Measurements from ENCODE around the gene RPL22L1. TPM values are rescaled to one million over a fixed set of nuclear protein-coding genes. Genes with fewer than 3 reads are reported as not detected.

RPL22L1 gene
- polyA plus RNA-seq, 1 of the 3 experiments (the other 2 are of a cell fraction) = 80.9 TPM

DNA sequence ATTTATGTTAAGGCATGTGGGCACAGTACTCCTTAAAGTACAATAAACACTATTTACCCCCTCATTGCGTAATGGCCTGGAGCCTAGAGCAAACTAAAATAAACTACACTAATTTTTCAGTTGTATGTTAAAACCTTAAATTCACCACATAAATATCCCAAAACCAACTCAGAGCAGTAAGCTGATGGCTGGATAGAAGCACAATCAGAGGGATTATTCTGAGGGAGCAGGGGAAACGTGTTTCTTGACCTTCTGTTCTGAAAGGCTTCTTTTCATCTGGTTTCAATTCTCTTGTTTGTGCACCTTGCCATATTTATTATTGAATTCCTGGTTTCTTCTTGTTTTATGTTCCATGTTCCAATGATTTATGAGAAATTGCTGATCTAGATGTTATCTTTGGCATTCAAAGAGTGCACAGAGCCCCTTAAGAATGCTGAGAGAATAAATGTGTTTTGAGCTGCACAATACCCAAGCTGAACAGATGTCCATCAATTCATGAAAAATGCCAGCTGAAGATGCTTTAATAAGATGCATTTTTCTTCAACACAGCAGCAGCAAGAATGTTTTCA, 29.6 kb downstream of the RPL22L1 start (continued):
- TF ChIP-seq EZH2phosphoT487 (IDR thresholded peaks at IDR 0.05; ENCODE audit: borderline replicate concordance, low read depth) (no peak), NFIC (IDR thresholded peaks at IDR 0.05; ENCODE audit: borderline replicate concordance) (peak; percentile 36; the same call in 1 of the 2 replicates), MEF2A (IDR thresholded peaks at IDR 0.05; ENCODE audit: borderline replicate concordance, low read depth) (no peak), SIN3A (IDR thresholded peaks at IDR 0.05; ENCODE audit: borderline replicate concordance, low read depth, low read length) (no peak), EP300 (IDR thresholded peaks at IDR 0.05; ENCODE audit: borderline replicate concordance in 1 of 2, low read depth in 1 of 2, low read length in 1 of 2) (peak; percentile 26 to 58; a peak in 3 of 4 replicates), FOXM1 (IDR thresholded peaks at IDR 0.05; ENCODE audit: low read depth) (0 out of 2 replicates have a peak, but pooled peaks have one; percentile 14), TCF12 (IDR thresholded peaks at IDR 0.05) (peak; percentile 88), JUND (IDR thresholded peaks at IDR 0.05) (peak; percentile 23; the same call in 1 of the 2 replicates)

- POLR2A ChIA-PET = no interaction called here
These were observed 30.4 kb downstream of the RPL22L1 start for GRCh38 chr3:170839518-170840100.

More at GRCh38 chr3:170839518-170840100, 30.4 kb downstream of the RPL22L1 start:
- H3K27ac ChIP-seq (ENCODE audit: low read depth in 2 of 2, low read length in 1 of 2) = no peak overlapping the region; a peak in 1 of 4 replicates
- no peaks in the 10 kb centered on the region for H3K9me3 ChIP-seq
- H3K79me2 ChIP-seq (ENCODE audit: insufficient read depth) = no peaks in the 10 kb centered on the region
- H2AFZ ChIP-seq (ENCODE audit: low read depth) = no peak overlapping the region
- no peak for DNase-seq
- H3K9me2 ChIP-seq = no peaks in the 10 kb centered on the region
- H3K27me3 ChIP-seq (ENCODE audit: insufficient read depth) = no peaks in the 10 kb centered on the region
- peaks cover 3% of the 10 kb centered on the region for H3F3A ChIP-seq (replicated peaks; ENCODE audit: insufficient read depth)
- H3K36me3 ChIP-seq (replicated peaks in 1 of 2; ENCODE audit: control insufficient read depth in 1 of 2, insufficient read depth in 2 of 2, low read length in 1 of 2) = no peaks in the 10 kb centered on the region
- CTCF ChIA-PET = interaction anchor here (0.9 to 4.2 kb wide), 3 partner anchors 9 to 426 kb away, joined by 3 to 25 read pairs (median 4); no protein-coding TSS in a partner anchor
- no peak overlapping the region for H3K4me2 ChIP-seq
- no peaks in the 10 kb centered on the region for H4K20me1 ChIP-seq (ENCODE audit: insufficient read depth)
- H3K4me3 ChIP-seq (ENCODE audit: low read depth in 2 of 2, low read length in 1 of 2) = no peak overlapping the region
- peaks cover 0 to 3% of the 10 kb centered on the region in 2 experiments; a peak in 2 of 4 replicates for H3K4me1 ChIP-seq (ENCODE audit: control insufficient read depth in 1 of 2, insufficient read depth in 2 of 2, low read depth in 1 of 2, low read length in 1 of 2)
- H3K9ac ChIP-seq = no peak overlapping the region
- TF ChIP-seq, protein P1, sequence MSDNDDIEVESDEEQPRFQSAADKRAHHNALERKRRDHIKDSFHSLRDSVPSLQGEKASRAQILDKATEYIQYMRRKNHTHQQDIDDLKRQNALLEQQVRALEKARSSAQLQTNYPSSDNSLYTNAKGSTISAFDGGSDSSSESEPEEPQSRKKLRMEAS (IDR thresholded peaks at IDR 0.05; ENCODE audit: low read depth) = no peak
- TF ChIP-seq CTCF (IDR thresholded peaks at IDR 0.05) = no peak
- no peak for TF ChIP-seq TCF12 (IDR thresholded peaks at IDR 0.05)
- no peak for TF ChIP-seq RAD21 (IDR thresholded peaks at IDR 0.05; ENCODE audit: low read length)
- TF ChIP-seq EP300 (IDR thresholded peaks at IDR 0.05; ENCODE audit: borderline replicate concordance in 1 of 2, low read depth in 1 of 2, low read length in 1 of 2) = no peak
- no peak for TF ChIP-seq GATA2 (CRISPR knock-in tag; IDR thresholded peaks at IDR 0.05)
- no peak for TF ChIP-seq SMC3 (IDR thresholded peaks at IDR 0.05; ENCODE audit: low read depth, low read length)
- no peak for TF ChIP-seq CHD2 (IDR thresholded peaks at IDR 0.05; ENCODE audit: low read length, partially characterized antibody)
- TF ChIP-seq TAF1 (IDR thresholded peaks at IDR 0.05; ENCODE audit: borderline replicate concordance, low read depth, low read length) = no peak
- no peak for TF ChIP-seq RCOR1 (IDR thresholded peaks at IDR 0.05; ENCODE audit: low read length)
- TF ChIP-seq REST (IDR thresholded peaks at IDR 0.05; ENCODE audit: low read depth, low read length) = no peak
- no peak for TF ChIP-seq FOXJ3 (CRISPR knock-in tag; IDR thresholded peaks at IDR 0.05)
- no peak for TF ChIP-seq GABPA (IDR thresholded peaks at IDR 0.05; ENCODE audit: low read depth)
- TF ChIP-seq SIN3A (IDR thresholded peaks at IDR 0.05; ENCODE audit: borderline replicate concordance, low read depth, low read length) = no peak
- 74% methylated on average over 3 of the region's 3 CpGs for WGBS (ENCODE audit: low lambda C conversion rate)
